Fibroblast of lung (primary cell): ENCODE measurements around the gene PHLDA1.

Experiments used
- CTCF ChIP-seq, 2 donors: IDR thresholded peaks in 1 of 2; conservative IDR thresholded peaks in 1 of 2; 1 replicate in 1 of 2; 2 replicates in 1 of 2; pipeline ENCODE4 v1.5.1; 2011 to 2012; ENCODE audit warnings: low read length in 2 of 2, control low read depth in 1 of 2, inconsistent platforms in 1 of 2, low read depth in 1 of 2, mild to moderate bottlenecking in 1 of 2
- EZH2 ChIP-seq: IDR thresholded peaks from 2 replicates; pipeline ENCODE4 v1.5.1; 2012; ENCODE audit warnings: low read length, control low read depth, mild to moderate bottlenecking; ENCODE audit errors: missing control alignments

- no peak for TF ChIP-seq CTCF (conservative IDR thresholded peaks at IDR 0.05 in 1 of 2, IDR thresholded peaks at IDR 0.05 in 1 of 2; ENCODE audit: low read depth in 1 of 2, low read length in 2 of 2)
- no peak for TF ChIP-seq EZH2
Measured at GRCh38 chr12:76038176-76038575, 6.6 kb upstream of the PHLDA1 start.
